ENCODE measurements around the gene JAKMIP1. TPM values are rescaled to one million over a fixed set of nuclear protein-coding genes. Genes with fewer than 3 reads are reported as not detected.

JAKMIP1 gene
- total and polyA plus RNA-seq, 4 donors = 0.08 to 0.46 (median 0.22) TPM

DNA sequence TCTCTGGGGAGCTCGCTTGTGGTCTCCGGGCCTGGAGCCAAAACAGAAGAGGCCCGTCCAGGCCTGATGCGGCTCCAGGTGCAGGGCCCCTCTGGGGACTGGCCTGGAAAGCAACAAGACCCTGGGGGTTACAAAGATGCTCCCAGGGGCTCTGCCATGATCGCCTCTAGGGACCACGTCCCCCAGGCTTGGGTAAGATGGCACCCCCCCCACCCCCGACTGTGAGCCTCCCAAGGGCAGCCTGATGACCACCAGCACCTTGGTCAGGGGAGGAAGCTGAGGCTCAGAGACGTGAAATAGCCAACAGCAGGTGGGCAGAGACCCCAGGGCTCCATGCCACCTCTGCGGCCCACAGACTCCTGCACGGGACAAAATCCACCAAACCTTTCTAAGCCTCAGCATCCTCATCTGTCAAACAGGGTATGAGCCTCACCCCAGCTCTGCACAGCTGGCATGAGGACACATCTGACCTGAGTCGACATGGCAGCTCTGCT is 207.5 kb downstream of the JAKMIP1 start:
- peaks cover 0 to 15% (median 2%) of the 10 kb centered on the region in 3 donors for H3K27me3 ChIP-seq (ENCODE audit: control insufficient read depth in 3 of 3, insufficient read depth in 3 of 3, low read length in 2 of 3)

GRCh38 chr4:5992171-5992827 is 208.1 kb downstream of the JAKMIP1 start:
- Histone ChIP-seq H3K9me3 (ENCODE audit: control insufficient read depth in 4 of 4, insufficient read depth in 3 of 4, low read length in 3 of 4) (no peaks in the 10 kb centered on the region), H3K4me1 (ENCODE audit: control insufficient read depth in 5 of 5, insufficient read depth in 5 of 5, low read length in 5 of 5) (no peaks in the 10 kb centered on the region), H3K36me3 (ENCODE audit: control insufficient read depth in 4 of 4, insufficient read depth in 4 of 4, low read length in 4 of 4) (no peaks in the 10 kb centered on the region), H3K9ac (ENCODE audit: insufficient read depth in 1 of 2, low read length in 2 of 2) (no peak overlapping the region), H3K27ac (ENCODE audit: low read depth in 1 of 2, low read length in 1 of 2) (no peak overlapping the region), H3K4me3 (no peak overlapping the region), H3K27me3 (ENCODE audit: control insufficient read depth in 3 of 3, insufficient read depth in 3 of 3, low read length in 2 of 3) (peaks cover 0 to 20% (median 2%) of the 10 kb centered on the region in 3 donors)
- TF ChIP-seq, protein P1, sequence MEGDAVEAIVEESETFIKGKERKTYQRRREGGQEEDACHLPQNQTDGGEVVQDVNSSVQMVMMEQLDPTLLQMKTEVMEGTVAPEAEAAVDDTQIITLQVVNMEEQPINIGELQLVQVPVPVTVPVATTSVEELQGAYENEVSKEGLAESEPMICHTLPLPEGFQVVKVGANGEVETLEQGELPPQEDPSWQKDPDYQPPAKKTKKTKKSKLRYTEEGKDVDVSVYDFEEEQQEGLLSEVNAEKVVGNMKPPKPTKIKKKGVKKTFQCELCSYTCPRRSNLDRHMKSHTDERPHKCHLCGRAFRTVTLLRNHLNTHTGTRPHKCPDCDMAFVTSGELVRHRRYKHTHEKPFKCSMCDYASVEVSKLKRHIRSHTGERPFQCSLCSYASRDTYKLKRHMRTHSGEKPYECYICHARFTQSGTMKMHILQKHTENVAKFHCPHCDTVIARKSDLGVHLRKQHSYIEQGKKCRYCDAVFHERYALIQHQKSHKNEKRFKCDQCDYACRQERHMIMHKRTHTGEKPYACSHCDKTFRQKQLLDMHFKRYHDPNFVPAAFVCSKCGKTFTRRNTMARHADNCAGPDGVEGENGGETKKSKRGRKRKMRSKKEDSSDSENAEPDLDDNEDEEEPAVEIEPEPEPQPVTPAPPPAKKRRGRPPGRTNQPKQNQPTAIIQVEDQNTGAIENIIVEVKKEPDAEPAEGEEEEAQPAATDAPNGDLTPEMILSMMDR (IDR thresholded peaks at IDR 0.05; ENCODE audit: control extremely low read depth, extremely low read depth) = no peak
- DNase-seq (no peak), ATAC-seq (ENCODE audit: insufficient read depth, low FRiP score) (no peak)
- 71 to 86% methylated on average over 17 of the region's 17 CpGs for WGBS, 2 donors

More for the DNA sequence above, 207.5 kb downstream of the JAKMIP1 start:
- 77 to 88% methylated on average over 11 of the region's 11 CpGs for WGBS, 2 donors
- DNase-seq = no peak
- ATAC-seq (ENCODE audit: insufficient read depth, low FRiP score) = no peak
- Histone ChIP-seq H3K27ac (ENCODE audit: low read depth in 1 of 2, low read length in 1 of 2) (no peak overlapping the region), H3K9ac (ENCODE audit: insufficient read depth in 1 of 2, low read length in 2 of 2) (no peak overlapping the region), H3K4me3 (no peak overlapping the region), H3K9me3 (ENCODE audit: control insufficient read depth in 4 of 4, insufficient read depth in 3 of 4, low read length in 3 of 4) (no peaks in the 10 kb centered on the region), H3K4me1 (ENCODE audit: control insufficient read depth in 5 of 5, insufficient read depth in 5 of 5, low read length in 5 of 5) (no peaks in the 10 kb centered on the region), H3K36me3 (ENCODE audit: control insufficient read depth in 4 of 4, insufficient read depth in 4 of 4, low read length in 4 of 4) (no peaks in the 10 kb centered on the region)
- TF ChIP-seq, protein P1 (IDR thresholded peaks at IDR 0.05; ENCODE audit: control extremely low read depth, extremely low read depth) = no peak

DNA sequence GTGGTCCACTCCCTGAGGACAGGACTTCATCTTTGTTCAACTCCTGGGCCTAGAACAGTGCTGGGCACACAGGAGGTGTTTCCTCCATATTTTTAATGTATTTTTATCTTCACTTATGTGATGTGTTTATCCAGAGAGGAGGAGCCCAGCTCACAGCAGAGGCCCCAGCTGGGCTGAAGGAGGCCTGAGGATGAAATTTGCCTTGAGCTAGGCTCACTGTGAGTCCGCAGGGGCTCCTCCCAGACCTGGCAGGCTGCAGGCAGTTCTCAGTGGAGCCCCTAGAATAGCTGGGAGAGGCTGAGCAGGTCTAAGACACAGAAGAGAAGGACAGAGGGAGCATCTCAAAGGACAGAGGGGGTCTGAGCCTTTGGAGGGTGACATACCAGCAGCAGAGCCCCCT is 208.9 kb downstream of the JAKMIP1 start:
- WGBS, 2 donors = 60 to 73% methylated on average over 1 of the region's 1 CpG
- H3K27me3 ChIP-seq (ENCODE audit: control insufficient read depth in 3 of 3, insufficient read depth in 3 of 3, low read length in 2 of 3) = peaks cover 0 to 20% (median 2%) of the 10 kb centered on the region in 3 donors

More for the DNA sequence above, 208.9 kb downstream of the JAKMIP1 start:
- Histone ChIP-seq H3K4me1 (ENCODE audit: control insufficient read depth in 5 of 5, insufficient read depth in 5 of 5, low read length in 5 of 5) (no peaks in the 10 kb centered on the region), H3K4me3 (no peak overlapping the region), H3K9ac (ENCODE audit: insufficient read depth in 1 of 2, low read length in 2 of 2) (no peak overlapping the region), H3K27ac (ENCODE audit: low read depth in 1 of 2, low read length in 1 of 2) (no peak overlapping the region), H3K36me3 (ENCODE audit: control insufficient read depth in 4 of 4, insufficient read depth in 4 of 4, low read length in 4 of 4) (no peaks in the 10 kb centered on the region), H3K9me3 (ENCODE audit: control insufficient read depth in 4 of 4, insufficient read depth in 3 of 4, low read length in 3 of 4) (no peaks in the 10 kb centered on the region)
- DNase-seq (no peak), ATAC-seq (ENCODE audit: insufficient read depth, low FRiP score) (no peak)
- TF ChIP-seq, protein P1 (IDR thresholded peaks at IDR 0.05; ENCODE audit: control extremely low read depth, extremely low read depth) = no peak
